Endothelial cell of umbilical vein (primary cell): Measurements from ENCODE around the gene CLCA4. TPM values are rescaled to one million over a fixed set of nuclear protein-coding genes. Genes with fewer than 3 reads are reported as not detected.

ENCODE experiments used
- BruUV-seq: library from RNA; stranded (reverse); fragments of 400-500 nt; replicated peaks from 2 replicates; lab custom pipeline; 2021; lab: Mats Ljungman, UMichigan
- CTCF ChIA-PET: fragments of 300-600, 350-600 bp; sonication (Branson Sonifier 250); formaldehyde crosslinking; loops from one replicate; lab custom pipeline; 2021; ENCODE audit warnings: antibody characterized with exemption, inconsistent platforms; lab: Charles Lee
- POLR2A ChIA-PET: fragments of 300-600, 350-600 bp; sonication (Branson Sonifier 250); formaldehyde crosslinking; loops from one replicate; lab custom pipeline; 2021; ENCODE audit warnings: antibody characterized with exemption, inconsistent platforms; lab: Charles Lee
- DNase-seq: peaks from one replicate; pipeline ENCODE4 v3.0.0-alpha.2; 2011; ENCODE audit warnings: low read depth, low spot score
- FAIRE-seq: peaks from 2 replicates; lab custom pipeline; 2011; peaks lifted over from hg19 to GRCh38; lab: Jason Lieb, UNC
- H2AFZ ChIP-seq: 2 replicates; pipeline ENCODE4 v1.6.0; 2012; ENCODE audit warnings: low read depth, low read length, control low read depth, inconsistent platforms
- H3K27ac ChIP-seq: 2 replicates; pipeline ENCODE4 v1.5.1; 2011; ENCODE audit warnings: low read depth, mild to moderate bottlenecking, control low read depth, low read length, moderate library complexity; ENCODE audit not compliant: insufficient read depth
- H3K27me3 ChIP-seq, 2 experiments: 2 replicates each; pipeline versions ENCODE4 v1.6.0 to v1.6.1; 2011; ENCODE audit warnings: low read length in 2 of 2, mixed read lengths in 1 of 2; ENCODE audit not compliant: control insufficient read depth in 2 of 2, insufficient read depth in 2 of 2
- H3K36me3 ChIP-seq, 2 experiments: 2 replicates in 1 of 2; 3 replicates in 1 of 2; pipeline ENCODE4 v1.5.1; 2011; ENCODE audit warnings: low read length in 2 of 2, mild to moderate bottlenecking in 1 of 2, moderate library complexity in 1 of 2; ENCODE audit not compliant: control insufficient read depth in 2 of 2, insufficient read depth in 2 of 2; ENCODE audit errors: extremely low read depth in 1 of 2
- H3K4me1 ChIP-seq: 3 replicates; pipeline ENCODE4 v1.5.1; 2011; ENCODE audit warnings: mild to moderate bottlenecking, low read length; ENCODE audit not compliant: control insufficient read depth, insufficient read depth; ENCODE audit errors: extremely low read depth
- H3K4me2 ChIP-seq: 2 replicates; pipeline ENCODE4 v1.6.1; 2011; ENCODE audit warnings: low read length, control low read depth, mixed read lengths; ENCODE audit not compliant: insufficient read depth
- H3K4me3 ChIP-seq, 3 experiments: fragments of 200-600 bp in 1 of 3; sonication (generic), shearing (Covaris generic) in 1 of 3; replicated peaks in 1 of 3; 2 replicates each; pipeline ENCODE4 v1.5.1; 2011 to 2016; ENCODE audit warnings: control low read depth in 3 of 3, low read length in 3 of 3, mild to moderate bottlenecking in 2 of 3, inconsistent platforms in 1 of 3, low read depth in 1 of 3, moderate library complexity in 1 of 3; ENCODE audit not compliant: insufficient read depth in 1 of 3
- H3K79me2 ChIP-seq: 2 replicates; pipeline ENCODE4 v1.6.0; 2012; ENCODE audit warnings: low read length, inconsistent platforms; ENCODE audit not compliant: control insufficient read depth, insufficient read depth
- H3K9ac ChIP-seq: replicated peaks from 2 replicates; pipeline ENCODE3; 2011; ENCODE audit warnings: low read length, control low read depth; ENCODE audit not compliant: insufficient read depth; ENCODE audit errors: extremely low read depth
- H3K9me1 ChIP-seq: replicated peaks from 3 replicates; pipeline ENCODE4 v1.6.0; 2011; ENCODE audit warnings: mild to moderate bottlenecking, low read length; ENCODE audit not compliant: control insufficient read depth, insufficient read depth; ENCODE audit errors: extremely low read depth
- H3K9me3 ChIP-seq: replicated peaks from 2 replicates; pipeline ENCODE4 v1.5.1; 2012; ENCODE audit warnings: low read length, inconsistent platforms; ENCODE audit not compliant: control insufficient read depth, insufficient read depth
- H4K20me1 ChIP-seq: replicated peaks from 2 replicates; pipeline ENCODE3; 2011; ENCODE audit warnings: mild to moderate bottlenecking, low read length; ENCODE audit not compliant: control insufficient read depth, insufficient read depth; ENCODE audit errors: extremely low read depth
- CTCF ChIP-seq, 2 donors: IDR thresholded peaks; 1 replicate in 1 of 2; 2 replicates in 1 of 2; pipeline ENCODE4 v1.5.1; 2011; ENCODE audit warnings: low read length in 2 of 2, mild to moderate bottlenecking in 2 of 2, moderate library complexity in 2 of 2, control low read depth in 1 of 2, inconsistent platforms in 1 of 2, low read depth in 1 of 2; ENCODE audit not compliant: insufficient read depth in 1 of 2; ENCODE audit errors: extremely low read depth in 1 of 2
- EZH2 ChIP-seq: IDR thresholded peaks from 2 replicates; pipeline ENCODE4 v1.6.1; 2012; ENCODE audit warnings: borderline replicate concordance, low read depth, mild to moderate bottlenecking, moderate library complexity, low read length, inconsistent platforms; ENCODE audit not compliant: severe bottlenecking
- FOS ChIP-seq: IDR thresholded peaks from 2 replicates; pipeline ENCODE4 v1.6.1; 2011; ENCODE audit warnings: mild to moderate bottlenecking, low read length, moderate library complexity, borderline replicate concordance; ENCODE audit not compliant: insufficient read depth
- GATA2 ChIP-seq: IDR thresholded peaks from 2 replicates; pipeline ENCODE4 v1.7.0; 2011; ENCODE audit warnings: low read depth, mild to moderate bottlenecking, moderate library complexity, mixed read lengths, low read length; ENCODE audit not compliant: insufficient read length, insufficient read depth
- JUN ChIP-seq: IDR thresholded peaks from 2 replicates; pipeline ENCODE4 v1.6.1; 2011; ENCODE audit warnings: borderline replicate concordance, low read depth; ENCODE audit not compliant: insufficient read length, insufficient read depth
- MAX ChIP-seq: IDR thresholded peaks from 2 replicates; pipeline ENCODE4 v1.6.1; 2011; ENCODE audit not compliant: insufficient read depth, insufficient read length
- MYC ChIP-seq: IDR thresholded peaks from one replicate; pipeline ENCODE4 v1.6.1; 2011; ENCODE audit warnings: mild to moderate bottlenecking, low read depth, low read length
- POLR2A ChIP-seq: IDR thresholded peaks from 2 replicates; pipeline ENCODE4 v1.6.1; 2012; ENCODE audit warnings: low read depth, mild to moderate bottlenecking, control low read depth, low read length
- POLR2AphosphoS5 ChIP-seq: IDR thresholded peaks from 2 replicates; pipeline ENCODE4 v1.6.1; 2012; ENCODE audit warnings: low read depth, mild to moderate bottlenecking, control low read depth, low read length, moderate library complexity; ENCODE audit not compliant: insufficient read depth
- dilution Hi-C: fragments of 300-500 bp; cut with MboI; formaldehyde crosslinking; loops from one replicate; pipeline ENCODE4 v1.15.0; 2019; ENCODE audit warnings: low sequenced_read_pairs; ENCODE audit not compliant: extremely low pct_ligation_motif_present
- intact Hi-C: fragments of 100-400 bp; cut with micrococcal nuclease; formaldehyde crosslinking; loops from one replicate; pipeline ENCODE4 v1.10.0; 2022
- polyA plus RNA-seq, 4 experiments: library from polyadenylated mRNA; depleted of rRNA in 3 of 4; stranded (reverse) in 3 of 4; unstranded in 1 of 4; fragments of >200 nt; gene quantifications; 2 replicates each; pipeline versions ENCODE4 v1.2.1 to v1.2.3, GENCODE V29; 2011 to 2012; ENCODE audit warnings: missing spikeins in 1 of 4
- total RNA-seq: library from RNA; stranded (reverse); gene quantifications from 2 replicates; pipeline ENCODE4 v1.2.3, GENCODE V29; 2021

Gene CLCA4
- total and polyA plus RNA-seq, 2 donors (not counting 3 experiments of a cell fraction or from before 2014, with no cell fraction given), result not detected

- POLR2A ChIA-PET, result no interaction called here
- CTCF ChIA-PET, result interaction anchor here (1.2 kb wide), 1 partner anchor 203 kb away, joined by 3 read pairs; no protein-coding TSS in a partner anchor
Observed at GRCh38 chr1:86538775-86539174, 8.1 kb upstream of the CLCA4 start.

More at GRCh38 chr1:86538775-86539174, 8.1 kb upstream of the CLCA4 start:
- Histone ChIP-seq H3K4me2 (no peak overlapping the region), H3K9me3 (no peaks in the 10 kb centered on the region), H2AFZ (no peak overlapping the region), H3K27me3 (no peaks in the 10 kb centered on the region), H3K79me2 (no peaks in the 10 kb centered on the region), H3K4me1 (no peaks in the 10 kb centered on the region), H3K9ac (no peak overlapping the region), H3K36me3 (no peaks in the 10 kb centered on the region), H3K4me3 (no peak overlapping the region), H3K9me1 (no peaks in the 10 kb centered on the region), H3K27ac (no peak overlapping the region), H4K20me1 (no peaks in the 10 kb centered on the region)
- dilution Hi-C loops (no loop called here), intact Hi-C loops (no loop called here)
- no peak for DNase-seq
- BruUV-seq, result no TSS peak
- TF ChIP-seq JUN, result no peak
- TF ChIP-seq CTCF (IDR thresholded peaks at IDR 0.05; ENCODE audit: extremely low read depth in 1 of 2, insufficient read depth in 1 of 2, low read depth in 1 of 2, low read length in 2 of 2), result no peak
- TF ChIP-seq FOS, result no peak
- no peak for TF ChIP-seq POLR2AphosphoS5
- no peak for TF ChIP-seq MYC
- no peak for TF ChIP-seq GATA2
- no peak for TF ChIP-seq EZH2
- no peak for TF ChIP-seq POLR2A
- TF ChIP-seq MAX, result no peak
- no peak for FAIRE-seq
